OCI-M2 (cell line): ENCODE results near the gene HCST.
"Not testable (repeated sequence)": the region's sequence is repeated elsewhere in the genome, so short reads cannot be mapped to it uniquely, and the experiment has no call there.

ENCODE experiments used
- DNase-seq: peaks from one replicate; lab custom pipeline; 2025; ENCODE audit not compliant: unreplicated experiment; lab: John Stamatoyannopoulos, UW

The HCST gene

GRCh38 chr19:35879068-35879467, 23.3 kb upstream of the HCST start:
- no peak for DNase-seq

- DNase-seq: peak; percentile 98
Measured at GRCh38 chr19:35879770-35880317, 22.5 kb upstream of the HCST start.

- DNase-seq: peak; percentile 87
Measured at GRCh38 chr19:35882114-35882832, 20.1 kb upstream of the HCST start.

DNA sequence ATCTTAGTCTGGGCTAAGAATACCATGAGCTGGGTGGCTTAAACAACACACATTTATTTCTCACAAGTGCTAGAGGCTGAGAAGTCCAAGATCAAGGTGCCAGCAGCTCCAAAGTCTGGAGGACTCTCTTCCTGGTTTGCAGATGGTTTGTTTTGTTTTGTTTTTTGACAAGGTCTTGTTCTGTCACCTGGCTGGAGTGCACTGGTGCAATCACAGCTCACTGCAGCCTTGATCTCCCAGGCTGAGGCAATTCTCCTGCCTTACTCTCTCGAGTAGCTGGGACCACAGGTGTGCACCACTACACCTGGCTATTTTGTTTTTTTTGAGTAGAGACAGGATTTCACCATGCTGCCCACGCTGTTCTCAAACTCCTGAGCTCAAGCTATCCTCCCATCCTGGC, 18.4 kb upstream of the HCST start:
- DNase-seq: no peak

DNA sequence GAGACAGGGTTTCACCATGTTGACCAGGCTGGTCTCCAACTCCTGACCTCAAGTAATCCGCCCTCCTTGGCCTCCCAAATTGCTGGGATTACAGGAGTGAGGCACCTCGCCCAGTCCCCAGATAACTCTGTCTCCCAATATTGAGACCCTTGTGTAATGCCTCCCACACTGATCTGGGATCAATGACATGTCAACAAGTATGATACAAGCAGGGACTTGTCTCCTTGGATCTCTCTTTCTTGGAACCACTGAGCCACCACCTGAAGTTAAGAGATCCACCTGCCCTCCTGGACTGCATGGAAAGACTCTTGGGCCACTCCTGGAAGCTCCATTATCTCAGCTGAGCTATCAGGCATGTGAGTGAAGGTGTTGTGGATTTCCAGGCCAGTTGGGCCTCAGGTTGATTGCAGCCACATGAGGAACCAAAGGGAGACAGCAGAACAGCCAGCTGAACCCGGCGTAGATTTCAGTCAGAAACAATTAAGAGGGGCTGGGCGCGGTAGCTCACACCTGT, 17.0 kb upstream of the HCST start:
- DNase-seq: no peak

DNA sequence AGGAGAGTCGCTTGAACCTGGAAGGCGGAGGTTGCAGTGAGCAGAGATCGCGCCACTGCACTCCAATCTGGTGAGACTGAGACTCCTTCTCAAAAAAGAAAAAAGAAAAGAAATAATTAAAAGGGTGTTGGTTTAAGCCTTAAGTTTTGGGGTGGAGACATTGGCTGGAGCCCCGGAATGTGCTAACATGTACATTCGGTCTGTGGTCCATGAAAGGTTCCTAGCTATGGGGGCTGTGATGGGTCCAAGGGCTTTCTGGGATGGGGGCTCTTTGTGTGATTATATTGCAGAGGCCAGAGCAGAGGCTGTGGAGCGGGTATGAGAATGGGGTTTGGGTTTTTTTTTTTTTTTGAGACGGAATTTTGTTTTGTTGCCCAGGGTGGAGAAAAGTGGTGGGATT, 16.4 kb upstream of the HCST start:
- DNase-seq: no peak

DNA sequence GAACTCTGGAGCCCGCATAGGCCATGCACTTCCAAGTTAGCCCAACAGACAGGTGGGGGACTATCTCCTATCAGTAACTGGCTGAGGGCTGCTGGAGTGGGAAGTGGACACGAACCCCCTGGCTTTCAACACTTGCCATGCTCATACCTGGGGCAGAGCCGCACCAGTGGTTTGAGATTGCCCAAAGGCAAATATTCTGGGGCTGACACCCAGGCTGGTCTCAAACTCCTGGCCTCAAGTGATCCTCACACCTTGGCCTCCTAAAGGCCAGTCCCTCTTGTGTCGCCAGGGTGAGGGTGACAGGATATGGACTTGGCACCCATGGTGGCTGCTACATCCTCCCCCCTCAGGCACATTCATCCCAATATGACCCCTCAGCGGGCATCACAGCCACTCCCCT, 15.1 kb upstream of the HCST start:
- DNase-seq: no peak

GRCh38 chr19:35888398-35888797, 13.9 kb upstream of the HCST start:
- no peak for DNase-seq

GRCh38 chr19:35889370-35890112, 12.8 kb upstream of the HCST start:
- DNase-seq: no peak

DNA sequence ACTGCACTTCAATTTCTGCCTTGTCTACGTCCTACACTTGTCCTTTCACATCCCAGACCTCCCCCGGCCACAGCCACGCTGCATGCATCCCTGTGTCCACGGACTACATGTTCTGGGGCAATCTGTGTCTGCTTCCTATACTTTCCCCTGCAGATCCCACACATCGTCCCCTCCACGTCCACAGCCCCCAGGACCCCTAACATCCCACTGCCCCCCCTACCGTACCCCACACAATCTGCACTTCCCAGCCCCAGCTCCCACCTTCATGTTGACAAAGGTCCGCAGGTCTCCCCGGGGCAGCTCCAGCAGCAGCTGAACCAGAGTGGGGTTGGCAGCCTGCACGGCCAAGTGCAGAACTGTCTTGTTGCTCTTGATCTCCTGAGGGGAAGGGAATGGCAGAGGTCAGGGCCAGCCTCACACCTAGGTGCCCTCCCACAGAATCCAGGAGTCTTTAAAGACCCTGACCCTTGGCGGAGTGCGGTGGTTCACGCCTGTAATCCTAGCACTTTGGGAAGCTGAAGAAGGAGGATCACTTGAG, 12.1 kb upstream of the HCST start:
- no peak for DNase-seq

- not testable (repeated sequence) for DNase-seq
Measured at GRCh38 chr19:35891819-35892218, 10.5 kb upstream of the HCST start.

- DNase-seq: no peak
Measured at GRCh38 chr19:35894342-35894741, 8.0 kb upstream of the HCST start.

GRCh38 chr19:35895911-35896642, 6.3 kb upstream of the HCST start:
- no peak for DNase-seq

DNA sequence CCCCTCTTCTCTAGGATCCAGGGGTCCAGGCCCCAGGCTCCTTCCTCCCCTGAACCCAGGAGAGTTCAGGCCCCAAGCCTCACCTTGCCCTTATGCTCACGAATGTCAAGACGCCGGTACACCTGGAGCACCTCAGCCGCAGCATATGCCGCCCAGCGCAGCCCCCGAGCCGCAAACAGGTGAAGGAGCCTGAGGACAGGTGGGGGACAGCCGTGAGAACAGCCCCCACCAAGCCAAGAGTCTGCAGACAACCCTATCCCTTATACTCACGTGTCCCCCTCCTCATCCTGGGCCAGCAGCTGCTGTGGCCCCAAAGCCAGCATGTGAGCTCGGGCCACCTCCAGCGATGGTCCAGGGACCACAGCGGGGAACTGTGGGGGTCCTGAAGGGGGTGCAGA, 5.7 kb upstream of the HCST start:
- DNase-seq: no peak

DNA sequence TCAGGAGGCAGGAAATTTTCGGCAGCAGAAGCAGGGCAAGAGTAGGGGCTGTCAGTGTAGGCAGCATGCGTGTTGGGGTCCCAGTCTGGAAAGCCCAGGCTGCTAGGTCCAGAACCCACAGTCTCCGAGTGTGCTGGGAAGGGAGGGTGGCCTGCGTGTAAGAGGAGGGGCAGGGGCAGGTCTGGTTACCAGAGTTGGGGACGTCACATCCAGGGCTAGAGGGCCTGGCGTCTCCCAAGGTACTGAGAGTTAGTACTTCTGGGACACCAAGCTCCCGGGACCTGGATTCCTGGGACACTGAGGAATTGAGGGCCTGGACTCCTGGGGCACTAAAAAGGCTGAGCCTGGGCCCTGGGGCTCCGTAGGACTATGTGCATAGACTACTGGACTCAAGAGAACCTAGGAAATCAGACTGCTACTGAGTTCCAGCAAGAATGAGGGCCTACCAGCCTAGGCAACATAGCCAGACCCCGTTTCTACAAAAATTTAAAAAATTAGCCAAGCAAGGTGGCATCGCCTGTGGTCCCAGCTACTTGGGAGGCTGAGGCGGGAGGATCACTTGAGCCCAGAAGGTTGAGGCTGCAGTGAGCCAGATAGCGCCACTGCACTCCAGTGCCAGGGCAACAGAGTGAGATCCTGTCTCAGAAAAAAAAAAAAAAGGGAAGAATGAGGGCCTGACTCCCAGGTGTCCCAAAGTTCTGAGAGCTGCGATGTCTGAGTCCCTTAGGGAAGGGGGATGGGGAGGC, 4.5 kb upstream of the HCST start:
- DNase-seq: no peak

- no peak for DNase-seq
Measured at GRCh38 chr19:35898499-35898809, 3.9 kb upstream of the HCST start.

DNA sequence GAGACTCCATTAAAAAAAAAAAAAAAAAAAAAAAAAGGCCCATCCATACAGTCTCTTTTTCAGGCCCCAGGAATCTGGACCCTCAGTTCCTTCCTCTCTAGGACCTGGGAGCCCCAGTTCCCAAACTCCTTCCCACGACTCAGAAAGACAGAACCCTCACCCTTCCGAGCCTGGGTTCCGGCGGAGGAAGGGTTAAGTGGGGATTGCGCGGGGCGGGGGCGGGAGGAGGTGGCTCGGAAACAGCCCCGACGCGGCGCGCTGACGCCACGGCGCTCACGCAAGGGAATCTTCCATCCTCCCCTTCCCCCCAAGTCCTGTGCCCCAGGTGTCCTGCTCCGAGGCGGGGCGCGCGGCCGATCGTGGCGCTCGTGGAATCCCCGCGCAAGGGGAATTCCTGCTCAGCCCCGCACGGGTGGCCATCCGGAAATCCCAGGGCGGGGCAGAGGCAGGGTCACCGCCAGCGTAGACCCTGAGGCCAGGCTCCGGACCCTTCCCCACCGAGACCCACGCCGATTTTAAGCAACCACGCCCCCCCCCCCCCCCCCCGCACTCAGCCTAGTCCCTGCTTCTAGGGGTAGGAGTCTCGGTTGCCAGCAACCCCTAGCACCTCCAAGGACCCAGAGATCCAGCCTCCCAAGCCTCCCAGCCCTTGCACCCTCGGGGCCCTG, 2.6 kb upstream of the HCST start:
- peak; percentile 71 for DNase-seq

DNA sequence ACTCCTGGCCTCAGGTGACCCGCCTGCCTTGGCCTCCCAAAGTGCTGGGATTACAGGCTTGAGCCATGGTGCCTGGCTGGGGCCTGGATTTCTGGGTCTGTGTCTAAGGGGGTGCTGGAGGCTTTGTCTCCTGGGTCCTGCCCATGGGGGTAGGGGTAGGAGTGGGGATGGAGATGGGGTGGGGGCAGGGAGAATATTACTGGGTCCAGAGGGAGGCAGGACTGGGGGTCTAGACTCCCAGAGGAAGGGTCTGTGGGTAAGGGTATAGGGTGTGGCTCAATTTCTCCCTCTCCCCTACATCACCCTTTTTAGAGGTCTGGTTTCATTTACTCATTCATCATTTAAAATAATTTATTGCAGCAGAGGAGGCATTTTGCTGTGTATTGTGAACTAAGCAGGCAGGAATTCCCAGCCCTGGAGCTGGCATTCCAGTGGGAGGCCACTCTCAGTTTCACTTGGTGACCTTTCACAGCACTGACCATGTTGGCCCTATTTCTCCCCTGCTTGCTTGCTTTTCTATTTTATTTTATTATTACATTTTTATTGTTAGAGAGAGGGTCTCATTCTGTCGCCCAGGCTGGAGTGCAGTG, 1.2 kb upstream of the HCST start:
- DNase-seq: no peak

GRCh38 chr19:35902870-35903475, 644 bp downstream of the HCST start:
- DNase-seq: no peak
